Endodermal cell (in vitro differentiated cells): Measurements from ENCODE around the gene NEIL3. TPM values are rescaled to one million over a fixed set of nuclear protein-coding genes. Genes with fewer than 3 reads are reported as not detected.

Source experiments
- DNase-seq: peaks from one replicate; pipeline ENCODE4 v3.0.0-alpha.2; 2017
- H3K27ac ChIP-seq: 2 replicates; pipeline ENCODE4 v1.5.1; 2013; ENCODE audit warnings: mild to moderate bottlenecking, low read depth, low read length, moderate library complexity
- H3K27me3 ChIP-seq: 2 replicates; pipeline ENCODE4 v1.6.1; 2013; ENCODE audit warnings: mild to moderate bottlenecking, low read length, moderate library complexity; ENCODE audit not compliant: insufficient read depth, control insufficient read depth, poor library complexity, severe bottlenecking
- H3K36me3 ChIP-seq: 2 replicates; pipeline ENCODE4 v1.7.0; 2013; ENCODE audit warnings: mild to moderate bottlenecking, low read length, moderate library complexity; ENCODE audit not compliant: control insufficient read depth, insufficient read depth
- H3K4me1 ChIP-seq: one replicate; pipeline ENCODE4 v1.7.0; 2013; ENCODE audit warnings: low read length; ENCODE audit not compliant: control insufficient read depth, insufficient read depth
- H3K4me3 ChIP-seq: 2 replicates; pipeline ENCODE4 v1.5.1; 2013; ENCODE audit warnings: mild to moderate bottlenecking, low read length, moderate library complexity
- H3K9ac ChIP-seq: 2 replicates; pipeline ENCODE4 v1.6.1; 2013; ENCODE audit warnings: mild to moderate bottlenecking, low read length, moderate library complexity; ENCODE audit not compliant: poor library complexity, severe bottlenecking; ENCODE audit errors: extremely low read depth
- H3K9me3 ChIP-seq: 2 replicates; pipeline ENCODE4 v1.6.1; 2013; ENCODE audit warnings: mild to moderate bottlenecking, low read length, moderate library complexity; ENCODE audit not compliant: control insufficient read depth
- H3K27ac Mint-ChIP-seq: 2 replicates; pipeline ENCODE4 v1.8.0; 2020; ENCODE audit warnings: mixed read lengths
- H3K27me3 Mint-ChIP-seq: 2 replicates; pipeline ENCODE4 v1.8.0; 2021; ENCODE audit warnings: mild to moderate bottlenecking, mixed read lengths; ENCODE audit not compliant: insufficient read depth
- H3K36me3 Mint-ChIP-seq: 2 replicates; pipeline ENCODE4 v1.8.0; 2020; ENCODE audit warnings: low read depth, mixed read lengths
- H3K4me1 Mint-ChIP-seq: 2 replicates; pipeline ENCODE4 v1.8.0; 2020; ENCODE audit warnings: mixed read lengths
- H3K4me3 Mint-ChIP-seq: 2 replicates; pipeline ENCODE4 v1.8.0; 2020; ENCODE audit warnings: mild to moderate bottlenecking, moderate library complexity, mixed read lengths
- H3K9me3 Mint-ChIP-seq: 2 replicates; pipeline ENCODE4 v1.8.0; 2020; ENCODE audit warnings: mild to moderate bottlenecking, mixed read lengths
- CTCF ChIP-seq: fragments of 200-600 bp; sonication (generic); conservative IDR thresholded peaks from 2 replicates; pipeline ENCODE4 v1.5.0; 2021; ENCODE audit warnings: antibody characterized with exemption, mild to moderate bottlenecking
- WGBS, 2 experiments: methylation state at CpG; one replicate each; pipeline versions ENCODE4 v1.1.5 to v1.1.7; 2013; ENCODE audit warnings: missing lambda C conversion rate in 2 of 2, mixed read lengths in 1 of 2; ENCODE audit not compliant: insufficient coverage in 1 of 2, insufficient read length in 1 of 2; 5-methylcytosine and 5-hydroxymethylcytosine counted together
- total RNA-seq, 2 donors: library from RNA; stranded (reverse); fragmentation: NEBNext Ultra II Directional in 1 of 2; extraction: Animal tissue kit (Norgen Biotek cat#: 25700) in 1 of 2; gene quantifications; 2 replicates in 1 of 2; 3 replicates in 1 of 2; pipeline ENCODE4 v1.2.1, GENCODE V29; 2021

Gene NEIL3
- total RNA-seq, 2 donors from 2014 or later = 9.1 to 15.1 TPM

DNA sequence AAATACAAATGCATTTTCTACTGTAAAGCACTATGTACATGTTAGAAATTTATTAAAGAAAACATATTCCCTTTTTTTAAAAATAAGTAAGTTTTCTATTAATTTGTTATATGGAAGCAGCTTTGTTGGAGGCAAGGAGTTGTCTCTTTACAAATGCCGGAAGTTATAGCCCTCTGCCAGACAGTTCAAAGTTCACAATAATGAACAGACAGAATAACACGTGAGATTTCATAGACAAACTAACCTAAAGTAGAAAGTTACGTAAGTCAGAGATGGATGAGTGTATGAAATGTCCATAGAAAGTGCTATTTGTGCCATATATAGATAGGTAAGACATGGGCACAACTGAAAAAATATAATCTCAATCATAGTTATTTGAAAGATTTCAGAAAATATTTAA lies 43.9 kb upstream of the NEIL3 start:
- no peaks in the 10 kb centered on the region for H3K27me3 Mint-ChIP-seq
- Histone ChIP-seq H3K27me3 (no peaks in the 10 kb centered on the region), H3K9me3 (no peaks in the 10 kb centered on the region), H3K4me3 (no peak overlapping the region), H3K4me1 (no peaks in the 10 kb centered on the region), H3K9ac (no peak overlapping the region), H3K27ac (no peak overlapping the region), H3K36me3 (no peaks in the 10 kb centered on the region)
- 89 to 100% methylated on average over 2 to 3 of the region's 3 CpGs for WGBS, 2 experiments
- no peaks in the 10 kb centered on the region for H3K36me3 Mint-ChIP-seq
- DNase-seq = no peak
- TF ChIP-seq CTCF = no peak
- no peak overlapping the region for H3K27ac Mint-ChIP-seq
- H3K4me3 Mint-ChIP-seq = no peak overlapping the region
- no peaks in the 10 kb centered on the region for H3K4me1 Mint-ChIP-seq
- H3K9me3 Mint-ChIP-seq = no peaks in the 10 kb centered on the region

DNA sequence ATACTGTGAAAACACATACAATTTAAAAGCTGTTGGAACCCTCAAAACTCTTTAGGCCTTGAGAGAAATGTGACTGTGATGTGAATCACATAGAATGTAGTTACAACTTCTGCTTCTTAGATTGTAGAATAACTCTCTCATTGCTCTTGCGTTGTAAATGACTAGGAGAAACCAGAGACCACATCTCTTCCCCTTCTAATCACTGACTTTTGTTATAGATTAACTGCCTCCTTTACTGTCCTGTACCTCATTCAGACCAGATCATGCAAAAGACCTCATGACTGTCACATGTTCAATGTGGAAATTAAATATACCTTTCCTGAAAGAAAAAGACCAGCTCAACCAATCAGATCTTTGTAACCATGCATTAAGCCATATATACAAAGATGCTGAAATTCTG lies 43.2 kb upstream of the NEIL3 start:
- TF ChIP-seq CTCF = no peak
- no peak overlapping the region for H3K9ac ChIP-seq
- Mint-ChIP-seq H3K9me3 (no peaks in the 10 kb centered on the region), H3K27ac (no peak overlapping the region), H3K27me3 (no peaks in the 10 kb centered on the region), H3K4me3 (no peak overlapping the region), H3K4me1 (peaks cover under 1% of the 10 kb centered on the region), H3K36me3 (no peaks in the 10 kb centered on the region)
- WGBS, 2 experiments = 90% methylated on average over 1 of the region's 1 CpG; no CpG with 5 or more reads in 1 of the 2 experiments
- H3K4me3 ChIP-seq = no peak overlapping the region
- no peaks in the 10 kb centered on the region for H3K9me3 ChIP-seq
- no peak for DNase-seq
- H3K4me1 ChIP-seq = no peaks in the 10 kb centered on the region
- no peak overlapping the region for H3K27ac ChIP-seq
- no peaks in the 10 kb centered on the region for H3K27me3 ChIP-seq
- H3K36me3 ChIP-seq = no peaks in the 10 kb centered on the region

DNA sequence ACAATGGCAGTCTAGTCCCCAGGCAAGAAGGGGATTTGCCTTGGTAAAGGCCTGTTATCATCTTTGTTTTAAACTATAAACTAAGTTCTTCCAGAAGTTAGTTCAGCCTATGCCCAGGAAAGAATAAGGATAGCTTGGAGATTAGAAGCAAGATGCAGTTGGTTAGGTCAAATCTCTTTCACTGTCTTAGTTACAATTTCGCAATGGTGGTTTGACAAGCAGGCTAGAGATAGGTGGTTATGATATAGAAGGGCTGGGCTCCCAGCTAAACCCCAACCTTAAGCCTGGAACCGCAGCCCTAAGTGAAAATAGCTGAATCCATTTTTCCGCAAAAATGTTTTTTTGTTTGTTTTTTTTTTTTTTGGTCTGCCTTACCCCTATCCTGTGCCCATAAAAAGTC lies 41.8 kb upstream of the NEIL3 start:
- Mint-ChIP-seq H3K27ac (no peak overlapping the region), H3K36me3 (no peaks in the 10 kb centered on the region), H3K4me1 (peaks cover 10% of the 10 kb centered on the region), H3K9me3 (no peaks in the 10 kb centered on the region), H3K4me3 (no peak overlapping the region), H3K27me3 (no peaks in the 10 kb centered on the region)
- Histone ChIP-seq H3K27ac (no peak overlapping the region), H3K9me3 (no peaks in the 10 kb centered on the region), H3K9ac (no peak overlapping the region), H3K27me3 (no peaks in the 10 kb centered on the region), H3K36me3 (no peaks in the 10 kb centered on the region), H3K4me1 (no peaks in the 10 kb centered on the region), H3K4me3 (no peak overlapping the region)
- DNase-seq = no peak
- TF ChIP-seq CTCF = no peak
- 89% methylated on average over 3 of the region's 3 CpGs; no CpG with 5 or more reads in 1 of the 2 experiments for WGBS, 2 experiments
